ENCODE measurements around the gene E2F6.

The E2F6 gene

GRCh38 chr2:11465485-11466306, at the start of gene E2F6:
TSS of gene E2F6 (minus strand) at chr2:11466161. CDS start at chr2:11465879, 282 bp downstream.
- peak; percentile 64 for DNase-seq

- no peak for DNase-seq
Observed at GRCh38 chr2:11515490-11515981, 49.6 kb upstream of the E2F6 start.

GRCh38 chr2:11514904-11515303, 48.9 kb upstream of the E2F6 start:
- DNase-seq, result no peak

GRCh38 chr2:11514081-11514730, 48.2 kb upstream of the E2F6 start:
- no peak for DNase-seq

- no peak for DNase-seq
Observed at GRCh38 chr2:11513319-11513718, 47.4 kb upstream of the E2F6 start.

- DNase-seq, result no peak
Observed at GRCh38 chr2:11512431-11512830, 46.5 kb upstream of the E2F6 start.

GRCh38 chr2:11509657-11510360, 43.8 kb upstream of the E2F6 start:
- DNase-seq, result no peak

- DNase-seq, result no peak
Observed at GRCh38 chr2:11508279-11508678, 42.3 kb upstream of the E2F6 start.

GRCh38 chr2:11507517-11507916, 41.6 kb upstream of the E2F6 start:
- DNase-seq, result no peak

- DNase-seq, result no peak
Observed at GRCh38 chr2:11506611-11506969, 40.6 kb upstream of the E2F6 start.

- no peak for DNase-seq
Observed at GRCh38 chr2:11505652-11506610, 40.0 kb upstream of the E2F6 start.

GRCh38 chr2:11503354-11503927, 37.5 kb upstream of the E2F6 start:
- no peak for DNase-seq

- DNase-seq, result no peak
Observed at GRCh38 chr2:11502740-11503292, 36.9 kb upstream of the E2F6 start.

- no peak for DNase-seq
Observed at GRCh38 chr2:11500702-11501303, 34.8 kb upstream of the E2F6 start.

GRCh38 chr2:11499081-11499743, 33.3 kb upstream of the E2F6 start:
- no peak for DNase-seq

GRCh38 chr2:11498543-11499034, 32.6 kb upstream of the E2F6 start:
- DNase-seq, result no peak

- no peak for DNase-seq
Observed at GRCh38 chr2:11495844-11496681, 30.1 kb upstream of the E2F6 start.

- no peak for DNase-seq
Observed at GRCh38 chr2:11494310-11494709, 28.3 kb upstream of the E2F6 start.

- no peak for DNase-seq
Observed at GRCh38 chr2:11493282-11493681, 27.3 kb upstream of the E2F6 start.

- no peak for DNase-seq
Observed at GRCh38 chr2:11492720-11493119, 26.8 kb upstream of the E2F6 start.
